Measurements from ENCODE around the gene ACKR4.
"Not testable (repeated sequence)": the region's sequence is repeated elsewhere in the genome, so short reads cannot be mapped to it uniquely, and the experiment has no call there.

ACKR4 gene

DNA sequence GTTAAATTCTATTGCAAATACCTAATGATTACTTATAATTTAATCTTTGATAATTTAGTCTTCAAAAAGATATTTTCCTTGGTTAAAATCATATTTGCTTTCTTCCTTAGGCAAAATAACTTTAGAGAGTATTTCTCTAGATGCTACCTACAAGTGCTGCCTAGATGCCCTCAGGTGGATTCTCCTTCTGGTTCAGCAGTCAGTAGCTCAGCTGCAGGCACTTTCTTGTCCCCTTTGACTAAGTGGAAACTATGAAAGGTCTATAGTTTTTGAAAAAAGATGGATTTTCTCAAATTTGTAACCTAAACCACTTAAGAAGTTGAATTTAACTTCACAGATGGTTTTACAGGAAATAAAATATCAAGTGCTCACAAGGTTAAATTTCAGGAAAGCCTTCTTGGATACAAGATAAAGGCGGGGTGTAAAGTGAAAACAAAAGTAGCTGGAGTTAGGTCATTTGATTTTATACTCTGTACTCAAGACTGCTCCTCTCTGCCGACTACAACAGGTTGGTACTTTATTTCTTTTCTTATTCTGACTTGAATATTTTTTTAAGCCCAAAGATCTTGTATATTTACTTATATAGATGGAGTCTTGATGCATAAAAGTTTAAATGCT lies at the start of gene ACKR4:
Gene ACKR4 (plus strand): TSS at position 455 of the 618 bp plus-strand sequence. CDS start 3,128 bp downstream, outside the sequence.
- no peak for DNase-seq (ENCODE audit: low read depth)

DNA sequence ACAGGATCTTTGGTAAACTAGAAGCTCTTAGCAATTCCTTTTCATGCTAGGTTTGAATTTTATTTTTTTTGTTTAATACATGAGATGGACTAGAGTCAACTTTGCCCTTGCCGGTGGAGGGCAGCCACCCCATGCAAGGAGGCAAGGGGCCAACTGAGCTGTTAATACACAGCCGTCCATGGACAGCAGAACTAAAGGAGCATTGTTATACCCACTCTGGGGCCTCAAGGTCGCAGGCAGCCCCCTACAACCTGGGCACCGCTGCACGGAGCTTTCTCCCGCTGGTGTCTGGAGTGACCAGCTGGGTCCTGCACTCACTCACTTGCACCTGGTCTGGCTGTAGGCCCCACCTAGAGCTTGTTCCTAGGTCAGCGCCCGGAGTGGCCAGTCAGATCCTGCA lies 47.9 kb upstream of the ACKR4 start:
- no peak for DNase-seq (ENCODE audit: low read depth)

DNA sequence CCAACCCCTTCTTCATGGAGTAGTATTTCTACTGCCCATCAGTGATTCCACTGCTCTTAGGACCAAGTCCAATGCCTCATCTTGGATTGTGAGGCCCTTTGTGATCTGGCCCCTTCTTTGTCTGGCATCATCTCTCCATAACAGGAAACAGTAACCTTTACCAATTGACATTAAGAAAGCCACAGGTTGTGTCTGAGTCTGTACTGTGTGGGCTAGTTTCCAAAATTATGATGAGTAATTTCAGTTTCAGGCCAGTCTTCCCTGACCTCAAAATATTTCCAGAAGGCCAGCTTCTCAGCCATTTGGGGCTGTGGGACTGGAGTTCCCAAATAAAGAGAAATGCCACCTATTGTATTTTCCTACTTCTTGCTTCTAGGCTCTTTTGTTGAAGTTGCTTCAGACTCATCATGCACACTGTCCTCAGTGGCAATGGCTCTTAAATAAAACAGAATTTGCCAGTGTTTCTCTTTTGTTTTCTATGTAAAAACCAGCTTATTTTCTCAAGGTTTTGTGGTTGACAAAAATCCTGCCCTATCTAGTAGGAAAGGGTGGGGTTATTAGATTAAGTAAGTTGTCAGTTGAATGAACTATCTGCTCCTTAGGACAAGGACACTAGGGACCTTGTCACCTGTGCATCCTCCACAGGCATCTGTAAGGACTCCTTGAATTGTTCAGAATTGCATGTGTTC lies 47.0 kb upstream of the ACKR4 start:
- DNase-seq (ENCODE audit: low read depth), result peak; percentile 40

DNA sequence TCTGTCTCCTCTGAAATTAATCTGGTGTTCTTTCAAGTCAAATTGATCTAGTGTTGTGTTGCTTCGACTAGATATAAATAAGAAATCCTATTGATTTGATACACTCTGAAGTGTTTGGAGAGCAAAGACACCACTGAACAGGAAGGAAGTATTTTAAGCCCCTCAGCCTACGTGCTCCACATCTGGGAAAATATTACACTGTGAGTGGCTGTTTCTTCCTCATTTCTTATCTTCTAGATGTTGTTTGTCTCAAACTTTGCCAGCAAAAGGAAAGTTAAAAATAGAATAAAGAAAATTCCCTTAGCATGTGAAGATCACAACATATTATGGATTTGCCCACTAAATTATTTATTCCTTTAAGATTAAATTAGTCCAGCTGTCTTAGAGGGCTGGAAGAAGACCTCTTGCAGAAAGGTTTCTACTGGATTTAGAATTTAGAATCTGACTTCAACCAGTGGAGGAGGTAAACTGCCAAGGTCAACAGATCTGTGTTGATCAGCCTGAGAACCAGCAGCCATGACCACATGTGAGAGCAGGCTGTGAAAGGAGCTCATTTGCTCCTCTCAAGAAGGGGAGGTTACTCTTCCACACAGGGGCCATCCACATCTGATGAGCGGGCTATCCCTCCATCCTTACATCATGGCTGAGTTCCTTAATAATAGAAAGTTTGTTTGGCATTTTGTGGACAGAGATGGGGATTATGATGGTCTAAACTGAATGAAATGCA lies 46.3 kb upstream of the ACKR4 start:
- no peak for DNase-seq (ENCODE audit: low read depth)

DNA sequence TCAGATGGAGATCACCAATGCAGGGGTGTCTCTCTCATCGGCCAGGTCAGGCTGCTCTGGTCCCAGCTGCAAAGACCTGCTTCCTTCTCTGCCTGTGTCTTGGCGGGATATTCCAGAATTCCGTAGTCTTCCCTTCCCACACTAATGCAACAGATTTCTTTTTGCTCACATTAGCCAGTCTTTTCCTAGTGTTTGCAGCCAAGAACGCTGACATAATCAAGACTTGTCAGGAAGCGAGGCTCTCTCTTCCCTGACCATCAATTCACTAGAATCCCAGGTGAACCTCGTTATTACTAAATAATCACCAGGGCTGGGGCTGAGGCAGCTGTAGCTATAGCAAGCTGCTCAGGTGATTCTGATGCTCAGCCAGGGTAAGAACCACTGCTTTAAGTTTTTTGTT lies 43.2 kb upstream of the ACKR4 start:
- DNase-seq (ENCODE audit: low read depth), result no peak

DNA sequence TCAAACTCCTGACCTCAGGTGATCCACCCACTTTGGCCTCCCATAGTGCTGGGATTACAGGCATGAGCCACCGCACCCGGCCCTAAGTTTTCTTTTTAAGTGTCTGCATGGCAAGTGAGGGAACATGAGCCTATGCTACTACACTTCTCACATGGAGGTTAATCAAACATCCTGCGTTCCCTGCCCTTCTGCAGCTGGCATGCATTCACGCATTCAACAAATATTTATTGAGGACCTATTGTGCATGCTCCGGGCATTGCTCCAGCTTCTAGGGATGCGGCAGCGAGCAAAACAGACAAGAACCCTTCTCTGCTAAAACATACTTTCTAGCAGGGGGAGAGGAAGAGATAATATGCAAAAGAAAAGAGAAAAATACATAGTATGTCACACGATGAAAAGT lies 42.6 kb upstream of the ACKR4 start:
- DNase-seq (ENCODE audit: low read depth), result no peak

DNA sequence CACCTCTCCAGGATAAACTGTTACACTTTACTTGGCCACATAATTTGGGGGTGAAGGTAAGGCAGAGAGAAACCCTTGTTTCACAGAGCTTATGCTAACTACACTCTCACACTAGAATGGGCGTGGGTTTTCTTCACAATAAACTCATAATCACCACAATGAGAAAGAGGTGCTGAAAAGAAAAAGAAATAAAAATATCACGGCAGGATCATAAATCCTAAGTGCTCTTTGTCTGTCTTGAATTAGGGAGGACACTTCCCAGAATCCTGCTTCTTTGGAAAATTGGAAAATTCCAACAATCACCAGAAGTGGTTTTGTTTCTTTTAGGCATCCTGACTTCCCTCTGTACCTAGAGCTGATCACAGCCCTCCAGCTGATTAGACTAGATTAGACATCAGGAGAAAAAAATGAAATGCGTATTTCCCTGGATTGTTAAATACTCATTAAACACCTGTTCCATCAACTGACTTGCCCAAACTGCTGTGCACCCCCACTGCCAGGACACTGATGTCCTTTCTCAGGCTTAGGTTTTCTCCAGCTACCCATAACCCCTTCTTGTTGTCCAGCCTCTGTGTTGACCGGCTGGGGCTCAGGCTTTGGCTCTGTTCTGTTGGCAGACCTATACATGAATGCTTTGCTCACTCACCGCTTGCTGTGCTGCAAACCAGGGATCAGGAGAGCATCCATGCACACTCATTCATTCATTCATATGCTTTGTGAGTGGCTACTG lies 41.6 kb upstream of the ACKR4 start:
- no peak for DNase-seq (ENCODE audit: low read depth)

DNA sequence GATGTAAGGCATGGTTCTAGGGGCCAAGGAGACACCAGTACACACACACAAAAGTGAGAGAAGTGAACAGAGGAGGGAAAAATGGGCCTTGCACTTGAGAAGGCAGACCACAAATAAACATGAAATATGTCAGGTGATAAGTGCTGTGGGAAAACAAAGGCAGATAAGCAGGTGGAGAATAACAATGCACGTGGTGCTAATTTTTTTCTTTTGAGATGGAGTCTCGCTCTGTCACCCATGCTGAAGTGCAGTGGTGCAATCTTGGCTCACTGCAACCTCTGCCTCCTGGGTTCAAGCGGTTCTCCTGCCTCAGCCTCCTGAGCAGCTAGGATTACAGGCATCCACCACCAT lies 41.1 kb upstream of the ACKR4 start:
- DNase-seq (ENCODE audit: low read depth), result not testable (repeated sequence)

DNA sequence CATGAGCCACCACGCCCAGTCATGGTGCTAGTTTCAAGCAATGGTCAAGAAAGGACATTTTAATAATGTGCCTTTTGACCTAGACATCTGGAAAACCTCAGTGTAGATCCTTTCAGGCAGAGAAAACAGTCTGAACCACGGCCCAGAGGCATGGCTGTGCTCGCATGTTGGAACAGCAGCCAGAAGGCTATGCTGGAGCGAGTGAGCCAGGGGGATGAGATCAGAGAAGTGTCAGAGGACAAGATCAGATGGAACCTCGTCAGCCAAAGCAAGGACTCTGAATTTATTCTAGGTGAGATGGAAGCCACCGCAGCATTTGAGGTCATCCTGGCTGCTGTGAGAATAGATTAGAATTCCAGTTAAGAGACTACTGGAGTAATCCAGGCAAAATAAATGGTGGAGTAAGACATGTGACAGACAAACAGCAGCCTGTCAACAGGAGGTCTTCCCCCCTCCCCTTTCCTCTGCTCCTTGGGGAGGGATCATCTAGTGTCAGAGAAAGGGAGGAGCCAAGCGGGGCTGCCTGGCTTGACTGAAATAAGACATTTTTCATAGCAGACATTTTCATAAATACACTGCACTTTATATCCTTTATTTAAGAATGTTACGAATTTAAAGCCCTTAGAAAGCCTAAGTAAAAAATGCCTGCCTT lies 40.4 kb upstream of the ACKR4 start:
- no peak for DNase-seq (ENCODE audit: low read depth)

DNA sequence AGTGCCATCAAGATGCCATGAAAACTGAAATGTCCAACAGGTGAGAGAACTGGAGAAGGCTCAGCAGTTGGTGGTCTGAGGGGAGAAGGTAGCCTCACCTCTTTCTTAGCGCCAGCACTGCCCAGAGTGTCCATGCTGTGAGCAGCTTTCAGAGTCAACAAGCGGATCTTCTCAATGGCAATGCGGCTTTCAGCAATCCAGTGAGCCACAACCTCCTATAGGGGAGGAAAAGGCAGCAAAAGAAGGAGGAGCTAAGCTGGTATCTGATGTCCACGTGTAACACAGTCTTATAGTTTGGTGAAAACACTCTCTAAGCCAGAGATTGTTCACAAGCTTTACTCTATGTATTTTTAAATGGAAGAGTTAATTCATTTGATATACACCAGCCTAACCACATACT lies 36.1 kb upstream of the ACKR4 start:
- no peak for DNase-seq (ENCODE audit: low read depth)

DNA sequence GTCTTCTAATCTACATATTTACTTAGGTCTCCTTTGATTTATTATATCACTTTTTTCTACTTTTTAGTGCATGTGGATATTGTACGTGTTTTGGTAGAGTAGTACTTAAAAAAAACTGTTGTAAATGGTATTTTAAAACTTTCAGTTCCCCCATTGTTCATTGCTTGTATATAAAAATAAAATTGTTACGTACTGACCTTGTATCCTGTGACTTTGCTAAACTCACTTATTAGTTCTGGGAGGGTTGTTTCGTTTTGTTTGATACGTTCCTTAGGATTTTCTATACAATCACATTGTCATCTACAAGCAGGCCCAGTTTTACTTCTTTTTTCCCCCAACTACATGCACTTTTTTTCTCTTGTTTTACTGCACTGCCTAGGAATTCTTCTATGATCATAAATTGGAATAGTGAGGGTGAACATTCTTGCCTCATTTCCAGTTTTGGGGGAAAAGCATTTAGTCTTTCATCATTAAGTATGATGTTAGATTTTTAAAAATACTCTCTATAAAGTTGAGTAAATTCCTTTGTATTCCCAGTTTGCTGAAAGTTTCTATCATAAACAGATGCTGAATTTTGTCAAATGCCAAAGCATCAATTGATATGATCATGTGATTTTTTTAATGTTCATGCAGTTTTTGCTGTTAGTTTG lies 33.5 kb upstream of the ACKR4 start:
- no peak for DNase-seq (ENCODE audit: low read depth)

DNA sequence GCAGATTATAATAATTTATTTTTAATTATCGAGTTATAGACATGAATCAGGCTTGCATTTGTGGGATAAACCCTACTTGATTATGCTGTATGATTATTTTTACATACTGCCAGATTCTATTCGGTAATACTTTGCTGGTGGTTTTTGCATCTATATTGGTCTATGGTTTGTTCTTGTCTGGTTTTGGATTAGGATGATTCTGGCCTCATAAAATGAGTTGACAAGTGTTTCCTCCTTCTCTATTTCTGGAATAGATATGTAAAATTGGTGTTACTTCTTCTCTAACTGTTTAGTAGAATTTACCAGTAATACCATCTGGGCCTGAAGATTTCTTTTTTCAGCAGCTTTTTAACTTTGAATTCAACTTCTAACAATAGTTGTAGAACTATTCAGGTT lies 33.0 kb upstream of the ACKR4 start:
- DNase-seq (ENCODE audit: low read depth), result no peak

DNA sequence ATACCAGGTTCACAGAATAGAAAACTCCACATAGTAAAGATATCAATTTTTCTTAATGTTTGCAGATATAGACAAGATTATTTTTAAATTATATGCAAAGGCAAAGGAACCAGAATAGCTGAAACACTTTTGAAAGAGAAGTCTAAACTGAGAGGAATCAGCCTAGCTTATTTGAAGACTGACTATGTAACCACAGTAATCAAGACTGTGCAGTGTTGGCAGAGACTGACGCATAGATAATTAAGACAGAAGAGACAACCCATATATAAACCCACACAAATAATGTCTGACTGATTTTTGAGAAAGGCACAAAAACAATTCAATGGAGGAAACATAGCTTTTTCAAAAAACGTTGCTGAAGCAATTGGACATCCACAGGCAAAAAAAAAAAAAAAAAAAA lies 28.6 kb upstream of the ACKR4 start:
- DNase-seq (ENCODE audit: low read depth), result no peak

DNA sequence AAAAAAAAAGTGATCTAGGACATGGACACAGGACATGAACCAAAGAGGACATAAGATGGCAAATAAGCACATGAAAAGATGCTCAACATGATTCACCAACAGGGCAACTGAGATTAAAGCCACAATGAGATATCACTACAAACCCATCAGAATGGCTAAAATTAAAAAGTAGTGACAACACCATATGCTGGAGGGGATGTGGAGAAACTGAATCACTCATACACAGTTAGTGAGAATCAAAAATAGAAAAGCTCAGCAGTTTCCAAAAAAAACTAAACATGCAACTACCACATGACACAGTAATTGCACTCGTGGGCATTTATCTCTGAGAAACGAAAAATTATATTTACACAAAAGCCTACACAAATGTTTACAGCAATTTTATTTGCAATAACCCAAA lies 27.9 kb upstream of the ACKR4 start:
- DNase-seq (ENCODE audit: low read depth), result no peak

DNA sequence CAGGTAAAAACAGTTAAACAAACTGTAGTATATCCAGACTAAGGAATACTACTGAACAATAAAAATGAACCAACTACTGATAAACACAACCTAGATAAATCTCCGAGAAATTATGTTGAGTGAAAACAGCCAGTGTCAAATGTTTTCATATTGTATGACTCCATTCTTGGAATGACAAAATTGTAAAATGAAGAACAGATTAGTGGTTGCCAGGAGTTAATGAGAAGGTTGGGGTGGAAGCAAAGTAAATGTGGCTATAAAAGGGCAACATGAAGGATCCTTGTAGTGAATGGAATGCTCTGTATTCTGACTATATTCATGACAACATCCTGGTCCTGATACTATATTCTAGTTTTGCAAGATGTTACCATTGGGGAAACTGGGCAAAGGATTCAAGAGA lies 27.5 kb upstream of the ACKR4 start:
- DNase-seq (ENCODE audit: low read depth), result no peak

DNA sequence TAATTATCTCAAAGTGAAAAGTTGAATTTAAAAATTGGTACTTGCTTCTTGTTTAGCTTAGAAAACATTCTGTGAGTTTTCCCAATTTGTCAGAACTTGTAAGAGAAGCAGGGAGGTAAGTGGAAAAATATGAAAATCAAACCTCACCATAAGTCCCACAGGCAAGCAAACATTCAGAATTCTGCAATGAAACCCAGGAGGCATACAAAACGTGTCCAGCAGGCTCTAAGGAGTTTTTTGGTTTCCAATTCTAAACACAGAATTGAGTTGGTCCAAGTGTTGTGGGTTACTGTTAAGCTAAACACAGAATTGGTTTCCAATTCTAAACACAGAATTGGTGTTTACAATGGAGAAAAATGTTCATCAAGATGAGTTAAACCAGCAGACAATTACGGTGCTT lies 27.1 kb upstream of the ACKR4 start:
- no peak for DNase-seq (ENCODE audit: low read depth)

DNA sequence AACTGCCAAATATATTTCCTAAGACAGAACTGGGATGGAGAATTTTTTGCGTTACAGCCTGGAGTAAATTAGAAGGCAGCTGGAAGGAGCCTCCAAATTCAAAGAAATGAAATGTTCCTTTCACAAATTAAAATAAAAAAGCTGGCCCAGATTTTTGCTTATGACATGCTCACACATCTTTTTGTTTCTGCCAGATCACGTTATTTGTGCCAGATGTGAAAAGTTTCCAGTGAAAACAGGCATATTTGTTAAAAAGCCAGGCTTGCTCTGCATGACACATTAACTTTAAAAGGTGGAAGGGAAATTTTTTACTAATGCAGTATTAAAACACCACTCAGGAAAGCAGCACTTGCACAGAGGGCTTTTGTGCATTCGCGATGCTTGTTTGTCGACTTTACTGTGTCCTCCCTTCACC lies 23.3 kb upstream of the ACKR4 start:
- DNase-seq (ENCODE audit: low read depth), result no peak

DNA sequence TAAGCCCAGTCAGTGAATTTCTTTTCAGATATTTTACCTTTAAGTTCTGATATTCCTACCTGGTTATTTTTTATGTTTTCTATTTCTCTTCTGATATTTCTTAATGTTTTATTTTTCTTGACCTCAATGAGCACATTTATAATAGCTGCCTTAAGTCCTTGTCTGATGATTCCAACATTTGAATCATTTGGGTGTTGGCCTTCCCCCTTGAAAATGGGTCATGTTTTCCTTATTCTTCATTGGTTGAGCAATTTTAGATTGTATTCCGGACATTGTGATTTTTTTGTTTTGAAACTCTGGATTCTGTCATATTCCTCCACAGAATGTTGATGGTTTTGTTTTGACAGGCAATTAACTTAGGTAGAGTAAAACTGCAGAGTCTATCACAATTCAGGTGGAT lies 9.7 kb upstream of the ACKR4 start:
- DNase-seq (ENCODE audit: low read depth), result no peak

DNA sequence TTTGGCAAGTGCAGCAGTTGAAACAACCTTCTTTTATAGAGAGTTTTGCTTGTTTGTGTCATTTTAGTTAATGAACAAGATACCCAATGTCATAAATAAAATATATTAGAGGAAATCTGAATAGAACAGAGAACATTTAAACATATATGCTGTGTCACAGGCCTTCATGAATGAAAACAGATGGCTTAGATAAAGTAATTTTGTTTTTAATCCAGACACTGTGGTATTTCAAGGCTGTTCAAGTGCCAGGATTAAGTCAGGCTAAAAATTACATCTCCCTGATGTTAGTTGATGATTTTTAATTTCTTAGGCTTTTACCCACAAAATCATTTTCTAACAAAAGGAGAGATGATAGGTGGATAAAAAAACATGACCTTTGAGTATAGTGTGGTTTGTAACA lies 4.9 kb upstream of the ACKR4 start:
- DNase-seq (ENCODE audit: low read depth), result no peak

DNA sequence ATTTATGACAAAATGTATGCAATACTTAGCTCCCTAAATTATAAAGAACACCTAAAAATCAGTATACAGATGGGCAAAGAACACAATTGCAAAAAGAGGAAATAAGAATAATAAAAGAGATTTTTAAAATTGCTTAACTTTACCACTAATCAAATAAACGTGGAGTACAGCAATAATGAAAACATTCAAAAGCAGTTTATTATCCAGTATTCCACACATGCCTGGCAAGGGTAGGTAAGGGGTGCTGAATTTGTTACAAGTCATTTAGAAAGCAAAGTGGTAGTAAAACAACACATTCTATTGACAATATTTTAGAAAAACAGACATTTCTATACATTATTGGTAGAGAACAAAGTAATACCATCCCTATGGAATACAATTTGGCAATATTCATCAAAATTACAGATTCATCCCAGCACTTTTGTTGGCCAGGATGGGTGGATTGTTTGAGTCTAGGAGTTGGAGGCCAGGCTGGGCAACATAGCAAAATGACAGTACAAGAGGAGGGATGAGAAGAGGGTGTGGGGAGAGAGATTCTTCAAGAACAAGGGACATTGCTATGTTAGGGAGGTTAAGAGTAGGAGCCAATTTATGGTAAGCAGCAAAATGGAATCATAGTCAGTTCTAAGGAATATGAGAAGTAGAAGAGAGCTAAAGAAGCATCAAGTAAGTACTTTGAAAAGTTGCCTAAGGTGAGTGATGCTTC lies 3.7 kb upstream of the ACKR4 start:
- DNase-seq (ENCODE audit: low read depth), result no peak

DNA sequence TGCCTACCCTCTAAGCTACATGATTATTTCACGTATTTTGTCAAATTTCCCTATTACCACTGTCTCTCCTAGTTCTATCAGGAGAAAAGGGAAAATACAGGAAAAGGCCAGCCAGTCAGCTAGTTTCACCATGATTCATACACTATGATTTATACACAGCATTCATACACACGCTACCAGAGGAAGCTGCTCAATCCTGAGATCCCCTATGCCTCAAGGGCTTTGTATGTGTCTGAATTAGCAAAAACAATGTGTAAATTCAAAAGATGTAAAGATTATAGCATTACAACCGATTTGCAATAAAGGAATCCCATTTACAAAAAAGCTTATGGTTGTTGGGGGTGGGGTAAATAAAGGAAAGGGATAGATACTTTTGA lies 3.1 kb upstream of the ACKR4 start:
- peak; percentile 40 for DNase-seq (ENCODE audit: low read depth)

Measured in non-pigmented ciliary epithelial cell (primary cell).